Activated CD8-positive, alpha-beta T cell treated with anti-CD3 and anti-CD28 coated beads for 36 hours (primary cell): ENCODE data around the gene PACSIN1. TPM values are rescaled to one million over a fixed set of nuclear protein-coding genes. Genes with fewer than 3 reads are reported as not detected.

ENCODE experiments used
- ATAC-seq: fragments of 200-7000 bp; cut with Tn5 transposase; one replicate; pipeline ENCODE4 v1.10.0; 2021; ENCODE audit warnings: mild to moderate bottlenecking, moderate library complexity
- CTCF ChIA-PET: fragments of 350-600 bp; sonication (Branson Sonifier 250); formaldehyde crosslinking; loops from one replicate; lab custom pipeline; 2021; ENCODE audit warnings: antibody characterized with exemption; lab: Charles Lee
- POLR2A ChIA-PET: fragments of 350-600 bp; sonication (Branson Sonifier 250); formaldehyde crosslinking; loops from one replicate; lab custom pipeline; 2021; ENCODE audit warnings: antibody characterized with exemption; lab: Charles Lee
- DNase-seq: peaks from one replicate; pipeline ENCODE4 v3.0.0-alpha.2; 2020
- H3K27ac Mint-ChIP-seq: one replicate; pipeline ENCODE4 v1.8.0; 2021; ENCODE audit warnings: mild to moderate bottlenecking, mixed read lengths
- H3K27me3 Mint-ChIP-seq: one replicate; pipeline ENCODE4 v1.8.0; 2021; ENCODE audit warnings: mixed read lengths
- H3K36me3 Mint-ChIP-seq: one replicate; pipeline ENCODE4 v1.8.0; 2021; ENCODE audit warnings: low read depth, mixed read lengths
- H3K4me1 Mint-ChIP-seq: one replicate; pipeline ENCODE4 v1.8.0; 2021; ENCODE audit warnings: low read depth, mixed read lengths
- H3K4me3 Mint-ChIP-seq: one replicate; pipeline ENCODE4 v1.8.0; 2021; ENCODE audit warnings: mild to moderate bottlenecking, moderate library complexity, mixed read lengths
- H3K9me3 Mint-ChIP-seq: one replicate; pipeline ENCODE4 v1.8.0; 2021; ENCODE audit warnings: mixed read lengths
- intact Hi-C: fragments of 100-400 bp; cut with micrococcal nuclease; formaldehyde crosslinking; loops from one replicate; pipeline ENCODE4 v1.10.0; 2022
- total RNA-seq, 2 experiments: library from RNA; stranded (reverse); gene quantifications; one replicate each; pipeline ENCODE4 v1.2.3, GENCODE V29; 2021
- TF ChIP-seq, protein P1 (sequence below): fragments of 200-600 bp; IDR thresholded peaks from one replicate; pipeline ENCODE4 v1.8.0; 2022; ENCODE audit warnings: antibody characterized with exemption, mild to moderate bottlenecking

Gene PACSIN1
- total RNA-seq, 2 experiments from 2014 or later = 0.47 to 0.51 TPM

GRCh38 chr6:34568341-34569201 is 102.7 kb downstream of the PACSIN1 start:
- no peaks in the 10 kb centered on the region for H3K4me1 Mint-ChIP-seq
- H3K4me3 Mint-ChIP-seq = no peak overlapping the region
- POLR2A ChIA-PET = interaction anchor here (1.5 kb wide), 1 partner anchor 11 kb away, joined by 3 read pairs; no protein-coding TSS in a partner anchor
- CTCF ChIA-PET = interaction anchor here (2.3 kb wide), 1 partner anchor 109 kb away, joined by 7 read pairs; no protein-coding TSS in a partner anchor
- H3K27ac Mint-ChIP-seq = no peak overlapping the region
- no peaks in the 10 kb centered on the region for H3K9me3 Mint-ChIP-seq
- H3K36me3 Mint-ChIP-seq = no peaks in the 10 kb centered on the region
- ATAC-seq (no peak), DNase-seq (no peak)
- H3K27me3 Mint-ChIP-seq = peaks cover 5% of the 10 kb centered on the region
- TF ChIP-seq, protein P1, sequence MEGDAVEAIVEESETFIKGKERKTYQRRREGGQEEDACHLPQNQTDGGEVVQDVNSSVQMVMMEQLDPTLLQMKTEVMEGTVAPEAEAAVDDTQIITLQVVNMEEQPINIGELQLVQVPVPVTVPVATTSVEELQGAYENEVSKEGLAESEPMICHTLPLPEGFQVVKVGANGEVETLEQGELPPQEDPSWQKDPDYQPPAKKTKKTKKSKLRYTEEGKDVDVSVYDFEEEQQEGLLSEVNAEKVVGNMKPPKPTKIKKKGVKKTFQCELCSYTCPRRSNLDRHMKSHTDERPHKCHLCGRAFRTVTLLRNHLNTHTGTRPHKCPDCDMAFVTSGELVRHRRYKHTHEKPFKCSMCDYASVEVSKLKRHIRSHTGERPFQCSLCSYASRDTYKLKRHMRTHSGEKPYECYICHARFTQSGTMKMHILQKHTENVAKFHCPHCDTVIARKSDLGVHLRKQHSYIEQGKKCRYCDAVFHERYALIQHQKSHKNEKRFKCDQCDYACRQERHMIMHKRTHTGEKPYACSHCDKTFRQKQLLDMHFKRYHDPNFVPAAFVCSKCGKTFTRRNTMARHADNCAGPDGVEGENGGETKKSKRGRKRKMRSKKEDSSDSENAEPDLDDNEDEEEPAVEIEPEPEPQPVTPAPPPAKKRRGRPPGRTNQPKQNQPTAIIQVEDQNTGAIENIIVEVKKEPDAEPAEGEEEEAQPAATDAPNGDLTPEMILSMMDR = no peak
- intact Hi-C loops = no loop called here

GRCh38 chr6:34569361-34569973 is 103.6 kb downstream of the PACSIN1 start:
- Mint-ChIP-seq H3K4me1 (no peaks in the 10 kb centered on the region), H3K9me3 (no peaks in the 10 kb centered on the region), H3K4me3 (no peak overlapping the region), H3K36me3 (no peaks in the 10 kb centered on the region), H3K27me3 (peaks cover 5% of the 10 kb centered on the region), H3K27ac (no peak overlapping the region)
- ChIA-PET POLR2A (interaction anchor here (1.5 kb wide), 1 partner anchor 10 kb away, joined by 3 read pairs; no protein-coding TSS in a partner anchor), CTCF (interaction anchor here (2.3 kb wide), 1 partner anchor 110 kb away, joined by 7 read pairs; no protein-coding TSS in a partner anchor)
- ATAC-seq (no peak), DNase-seq (no peak)
- TF ChIP-seq, protein P1 = no peak
- intact Hi-C loops = no loop called here

DNA sequence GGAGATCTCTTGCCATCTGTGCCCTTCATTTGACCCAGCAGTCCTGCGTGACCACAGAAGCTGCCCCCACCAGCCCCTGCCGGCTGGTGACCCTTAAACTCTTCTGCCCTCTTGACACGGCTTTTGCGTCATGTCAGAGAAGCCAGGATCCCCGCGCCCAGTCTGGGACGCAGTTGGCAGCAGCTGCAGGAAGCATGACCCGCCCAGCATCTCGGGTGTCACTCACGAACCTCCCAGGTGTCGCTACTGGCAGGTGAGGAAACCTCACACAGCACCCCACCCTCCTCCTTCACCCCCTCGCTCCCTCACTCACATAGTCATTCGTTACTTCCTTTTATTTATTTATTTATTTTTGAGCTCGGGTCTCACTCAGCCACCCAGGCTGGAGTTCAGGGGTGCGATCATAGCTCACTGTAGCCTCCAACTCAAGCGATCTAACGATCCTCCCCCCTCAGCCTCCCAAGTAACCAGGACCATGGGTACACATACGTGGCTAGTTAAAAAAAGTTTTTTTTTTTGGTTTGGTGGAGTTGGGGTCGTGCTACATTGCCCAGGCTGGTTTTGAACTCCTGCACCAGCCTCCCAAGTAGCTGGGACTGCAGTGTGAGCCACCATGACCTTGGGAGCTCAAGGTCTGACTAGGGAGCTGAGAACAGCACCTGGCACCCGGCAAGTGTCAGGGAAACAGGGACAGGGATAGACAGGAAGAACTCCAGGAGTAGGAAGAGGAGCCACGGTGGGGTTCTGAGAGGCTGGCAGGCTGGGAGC is 104.4 kb downstream of the PACSIN1 start:
- intact Hi-C loops = no loop called here
- H3K9me3 Mint-ChIP-seq = no peaks in the 10 kb centered on the region
- ChIA-PET CTCF (interaction anchor here (2.3 kb wide), 1 partner anchor 111 kb away, joined by 7 read pairs; no protein-coding TSS in a partner anchor), POLR2A (interaction anchor here (1.5 kb wide), 1 partner anchor 10 kb away, joined by 5 read pairs; no protein-coding TSS in a partner anchor)
- H3K36me3 Mint-ChIP-seq = no peaks in the 10 kb centered on the region
- no peak for ATAC-seq
- no peak overlapping the region for H3K4me3 Mint-ChIP-seq
- peaks cover 5% of the 10 kb centered on the region for H3K27me3 Mint-ChIP-seq
- H3K27ac Mint-ChIP-seq = no peak overlapping the region
- no peaks in the 10 kb centered on the region for H3K4me1 Mint-ChIP-seq
- no peak for DNase-seq
- TF ChIP-seq, protein P1 = no peak

GRCh38 chr6:34571388-34571787 is 105.5 kb downstream of the PACSIN1 start:
- DNase-seq = no peak
- Mint-ChIP-seq H3K27me3 (peaks cover 4% of the 10 kb centered on the region), H3K9me3 (no peaks in the 10 kb centered on the region), H3K4me3 (no peak overlapping the region), H3K27ac (no peak overlapping the region), H3K4me1 (no peaks in the 10 kb centered on the region), H3K36me3 (no peaks in the 10 kb centered on the region)
- POLR2A ChIA-PET = interaction anchor here (1.5 kb wide), 1 partner anchor 9 kb away, joined by 5 read pairs; no protein-coding TSS in a partner anchor
- no peak for ATAC-seq
- CTCF ChIA-PET = no interaction called here
- intact Hi-C loops = no loop called here
- TF ChIP-seq, protein P1 = no peak
